A673 (cell line): ENCODE results near the gene ADORA2B. TPM values are rescaled to one million over a fixed set of nuclear protein-coding genes. Genes with fewer than 3 reads are reported as not detected.
"Not testable (repeated sequence)": the region's sequence is repeated elsewhere in the genome, so short reads cannot be mapped to it uniquely, and the experiment has no call there.

Experiments used
- BruUV-seq: library from RNA; stranded (reverse); fragments of 400-500 nt; replicated peaks from 2 replicates; lab custom pipeline; 2021; lab: Mats Ljungman, UMichigan
- CTCF ChIA-PET: fragments of 300-600 bp; sonication (Branson Sonifier 250); formaldehyde crosslinking; loops from one replicate; lab custom pipeline; 2022; ENCODE audit warnings: antibody characterized with exemption; lab: Charles Lee
- POLR2A ChIA-PET: fragments of 300-600 bp; sonication (Branson Sonifier 250); formaldehyde crosslinking; loops from one replicate; lab custom pipeline; 2022; ENCODE audit warnings: antibody characterized with exemption; ENCODE audit not compliant: low non-redundant PET; lab: Charles Lee
- DNase-seq: peaks from one replicate; pipeline ENCODE4 v3.0.0-alpha.2; 2015; ENCODE audit warnings: low spot score
- H3K27ac ChIP-seq: fragments of 200-600 bp; sonication (generic); 2 replicates; pipeline ENCODE4 v1.5.1; 2016; ENCODE audit warnings: mixed run types, low read depth, mild to moderate bottlenecking, mixed read lengths, antibody characterized with exemption, low read length; ENCODE audit not compliant: poor library complexity, severe bottlenecking
- H3K27me3 ChIP-seq: fragments of 200-600 bp; sonication (generic); replicated peaks from 2 replicates; pipeline ENCODE4 v1.6.1; 2017; ENCODE audit warnings: mixed run types, low read depth, mild to moderate bottlenecking, mixed read lengths, antibody characterized with exemption, low read length; ENCODE audit not compliant: insufficient read depth, poor library complexity
- H3K36me3 ChIP-seq: fragments of 200-600 bp; sonication (generic); 2 replicates; pipeline ENCODE4 v1.6.1; 2016; ENCODE audit warnings: mixed run types, mild to moderate bottlenecking, mixed read lengths, antibody characterized with exemption, low read length; ENCODE audit not compliant: insufficient read depth, poor library complexity, severe bottlenecking
- H3K4me1 ChIP-seq: fragments of 200-600 bp; sonication (generic); 2 replicates; pipeline ENCODE4 v1.6.1; 2017; ENCODE audit warnings: mixed run types, mild to moderate bottlenecking, mixed read lengths, antibody characterized with exemption, low read length; ENCODE audit not compliant: insufficient read depth, poor library complexity, severe bottlenecking
- H3K4me3 ChIP-seq: fragments of 200-600 bp; sonication (generic); 2 replicates; pipeline ENCODE4 v1.5.1; 2016; ENCODE audit warnings: low read depth, mixed run types, mild to moderate bottlenecking, mixed read lengths, low read length; ENCODE audit not compliant: poor library complexity, severe bottlenecking
- H3K9me3 ChIP-seq: fragments of 200-600 bp; sonication (generic); 2 replicates; pipeline ENCODE4 v1.6.1; 2016; ENCODE audit warnings: mixed run types, low read depth, mild to moderate bottlenecking, mixed read lengths, antibody characterized with exemption, low read length; ENCODE audit not compliant: poor library complexity, severe bottlenecking
- EZH2 ChIP-seq: fragments of 200-600 bp; sonication (generic); IDR thresholded peaks from 2 replicates; pipeline ENCODE4 v1.6.1; 2017; ENCODE audit warnings: borderline replicate concordance, low read depth, mild to moderate bottlenecking, mixed read lengths, antibody characterized with exemption, low read length; ENCODE audit not compliant: poor library complexity, severe bottlenecking
- intact Hi-C: fragments of 100-400 bp; cut with micrococcal nuclease; formaldehyde crosslinking; loops from one replicate; pipeline ENCODE4 v1.10.0; 2022; ENCODE audit not compliant: unreplicated experiment
- total RNA-seq: library from RNA; stranded (reverse); gene quantifications from 2 replicates; pipeline ENCODE4 v1.2.3, GENCODE V29; 2021
- TF ChIP-seq, protein P1 (sequence below): fragments of 300-800, 200-600 bp; sonication (generic); conservative IDR thresholded peaks from 2 replicates; pipeline ENCODE4 v1.5.1; 2017; ENCODE audit warnings: low read depth, mild to moderate bottlenecking, antibody characterized with exemption, low read length, moderate library complexity, mixed read lengths

Gene ADORA2B
- total RNA-seq, 1 experiment from 2014 or later, result 3.9 TPM

DNA sequence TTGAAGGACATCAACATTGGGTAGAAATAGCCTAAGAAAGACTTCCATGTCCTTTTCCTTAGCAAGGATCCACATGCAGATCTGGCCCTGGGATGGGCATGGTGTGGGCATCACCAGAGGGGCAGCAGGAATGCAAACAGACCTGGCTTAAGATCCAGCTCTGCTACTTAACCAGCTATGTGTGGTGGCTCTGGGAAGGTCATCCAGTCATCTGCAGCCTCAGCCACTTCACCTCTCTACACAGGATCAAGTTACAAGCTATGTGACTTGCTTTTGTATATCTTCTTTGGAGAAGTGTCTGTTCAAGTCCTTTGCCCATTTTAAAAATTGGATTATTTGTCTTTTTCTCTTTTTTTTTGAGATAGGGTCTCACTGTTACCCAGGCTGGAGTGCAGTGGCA, 13.5 kb upstream of the ADORA2B start:
- Histone ChIP-seq H3K9me3 (no peaks in the 10 kb centered on the region), H3K27me3 (no peaks in the 10 kb centered on the region), H3K4me3 (no peak overlapping the region), H3K4me1 (no peaks in the 10 kb centered on the region), H3K36me3 (no peaks in the 10 kb centered on the region), H3K27ac (no peak overlapping the region)
- ChIA-PET CTCF (no interaction called here), POLR2A (no interaction called here)
- TF ChIP-seq, protein P1, sequence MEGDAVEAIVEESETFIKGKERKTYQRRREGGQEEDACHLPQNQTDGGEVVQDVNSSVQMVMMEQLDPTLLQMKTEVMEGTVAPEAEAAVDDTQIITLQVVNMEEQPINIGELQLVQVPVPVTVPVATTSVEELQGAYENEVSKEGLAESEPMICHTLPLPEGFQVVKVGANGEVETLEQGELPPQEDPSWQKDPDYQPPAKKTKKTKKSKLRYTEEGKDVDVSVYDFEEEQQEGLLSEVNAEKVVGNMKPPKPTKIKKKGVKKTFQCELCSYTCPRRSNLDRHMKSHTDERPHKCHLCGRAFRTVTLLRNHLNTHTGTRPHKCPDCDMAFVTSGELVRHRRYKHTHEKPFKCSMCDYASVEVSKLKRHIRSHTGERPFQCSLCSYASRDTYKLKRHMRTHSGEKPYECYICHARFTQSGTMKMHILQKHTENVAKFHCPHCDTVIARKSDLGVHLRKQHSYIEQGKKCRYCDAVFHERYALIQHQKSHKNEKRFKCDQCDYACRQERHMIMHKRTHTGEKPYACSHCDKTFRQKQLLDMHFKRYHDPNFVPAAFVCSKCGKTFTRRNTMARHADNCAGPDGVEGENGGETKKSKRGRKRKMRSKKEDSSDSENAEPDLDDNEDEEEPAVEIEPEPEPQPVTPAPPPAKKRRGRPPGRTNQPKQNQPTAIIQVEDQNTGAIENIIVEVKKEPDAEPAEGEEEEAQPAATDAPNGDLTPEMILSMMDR, result no peak
- no peak for TF ChIP-seq EZH2
- DNase-seq, result no peak
- no TSS peak for BruUV-seq
- intact Hi-C loops, result no loop called here

DNA sequence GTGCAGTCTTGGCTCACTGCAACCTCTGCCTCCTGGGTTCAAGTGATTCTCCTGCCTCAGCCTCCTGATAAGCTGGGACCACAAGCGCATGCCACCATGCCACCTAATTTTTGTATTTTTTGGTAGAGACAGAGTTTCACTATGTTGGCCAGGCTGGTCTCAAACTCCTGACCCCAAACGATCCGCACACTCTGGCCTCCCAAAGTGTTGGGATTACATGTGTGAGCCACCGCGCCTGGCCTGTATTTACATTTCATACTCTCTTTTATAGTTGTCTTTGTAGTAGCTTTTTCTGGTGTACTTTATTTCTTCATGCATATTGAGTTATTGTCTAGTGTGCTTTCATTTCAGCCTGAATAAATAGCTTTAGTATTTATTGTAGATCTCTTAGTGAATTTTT, 10.1 kb upstream of the ADORA2B start:
- no peaks in the 10 kb centered on the region for H3K9me3 ChIP-seq
- POLR2A ChIA-PET, result no interaction called here
- no peaks in the 10 kb centered on the region for H3K4me1 ChIP-seq
- H3K27ac ChIP-seq, result no peak overlapping the region
- H3K36me3 ChIP-seq, result no peaks in the 10 kb centered on the region
- no peak overlapping the region for H3K4me3 ChIP-seq
- no peak for TF ChIP-seq EZH2
- TF ChIP-seq, protein P1, result no peak
- DNase-seq, result no peak
- intact Hi-C loops, result no loop called here
- no TSS peak for BruUV-seq
- H3K27me3 ChIP-seq, result no peaks in the 10 kb centered on the region
- CTCF ChIA-PET, result no interaction called here

DNA sequence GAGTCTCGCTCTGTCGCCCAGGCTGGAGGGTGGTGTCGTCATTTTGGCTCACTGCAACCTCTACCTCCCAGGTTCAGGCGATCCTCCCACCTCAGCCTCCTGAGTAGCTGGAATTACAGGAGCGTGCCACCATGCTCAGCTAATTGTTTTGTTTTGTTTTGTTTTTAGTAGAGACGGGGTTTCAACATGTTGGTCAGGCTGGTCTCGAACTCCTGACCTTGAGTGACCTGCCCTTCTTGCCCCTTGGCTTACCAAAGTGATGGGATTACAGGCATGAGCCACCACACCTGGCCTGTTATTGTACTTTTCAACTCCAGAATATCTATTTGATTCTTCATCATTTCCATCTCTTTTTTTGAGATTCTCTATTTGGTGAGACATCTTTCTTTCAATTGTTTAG, 9.0 kb upstream of the ADORA2B start:
- Histone ChIP-seq H3K4me3 (no peak overlapping the region), H3K4me1 (no peaks in the 10 kb centered on the region), H3K36me3 (no peaks in the 10 kb centered on the region), H3K27me3 (no peaks in the 10 kb centered on the region), H3K27ac (no peak overlapping the region), H3K9me3 (no peaks in the 10 kb centered on the region)
- no TSS peak for BruUV-seq
- POLR2A ChIA-PET, result no interaction called here
- no peak for DNase-seq
- intact Hi-C loops, result no loop called here
- CTCF ChIA-PET, result no interaction called here
- TF ChIP-seq, protein P1, result no peak
- no peak for TF ChIP-seq EZH2

DNA sequence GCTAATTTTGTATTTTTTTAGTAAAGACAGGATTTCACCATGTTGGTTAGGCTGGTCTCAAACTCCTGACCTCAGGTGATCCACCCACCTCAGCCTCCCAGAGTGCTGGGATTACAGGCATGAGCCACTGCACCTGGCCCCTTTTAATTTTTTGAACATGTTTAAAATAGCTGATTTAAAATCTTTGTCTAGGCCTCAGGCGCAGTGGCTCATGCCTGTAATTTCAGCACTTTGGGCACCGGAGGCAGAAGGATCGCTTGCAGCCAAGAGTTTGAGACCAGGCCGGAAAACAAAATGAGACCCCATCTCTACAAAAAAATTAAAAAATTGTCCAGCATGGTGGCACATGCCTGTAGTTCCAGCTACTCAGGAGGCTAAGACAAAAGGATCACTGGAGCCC, 8.4 kb upstream of the ADORA2B start:
- H3K27me3 ChIP-seq, BruUV-seq, H3K9me3 ChIP-seq, H3K4me3 ChIP-seq, H3K4me1 ChIP-seq, H3K27ac ChIP-seq, DNase-seq, POLR2A ChIA-PET, CTCF ChIA-PET, H3K36me3 ChIP-seq, intact Hi-C loops: not testable (repeated sequence)
